ENCODE measurements around the gene LAPTM4A.

GRCh38 chr2:20023688-20024087, 27.7 kb downstream of the LAPTM4A start:
- TF ChIP-seq CTCF (conservative IDR thresholded peaks at IDR 0.05; ENCODE audit: low read depth, low read length) (no peak), EZH2 (IDR thresholded peaks at IDR 0.05; ENCODE audit: low read length, unreplicated experiment) (no peak), EZH2phosphoT487 (IDR thresholded peaks at IDR 0.05; ENCODE audit: borderline replicate concordance, low read length) (no peak)
